ENCODE results near the gene CSNK1G3.

GRCh38 chr5:123561230-123561629 lies 49.3 kb downstream of the CSNK1G3 start:
- no peak for TF ChIP-seq CTCF (IDR thresholded peaks at IDR 0.05 in 4 of 5, conservative IDR thresholded peaks at IDR 0.05 in 1 of 5)
- no peak for TF ChIP-seq POLR2A (IDR thresholded peaks at IDR 0.05)

All from gastrocnemius medialis (tissue), 4 donors.